Measurements from ENCODE around the gene LRP1B. TPM values are rescaled to one million over a fixed set of nuclear protein-coding genes. Genes with fewer than 3 reads are reported as not detected.

The LRP1B gene
- total RNA-seq, 1 donor from 2014 or later: 1.7 TPM

DNA sequence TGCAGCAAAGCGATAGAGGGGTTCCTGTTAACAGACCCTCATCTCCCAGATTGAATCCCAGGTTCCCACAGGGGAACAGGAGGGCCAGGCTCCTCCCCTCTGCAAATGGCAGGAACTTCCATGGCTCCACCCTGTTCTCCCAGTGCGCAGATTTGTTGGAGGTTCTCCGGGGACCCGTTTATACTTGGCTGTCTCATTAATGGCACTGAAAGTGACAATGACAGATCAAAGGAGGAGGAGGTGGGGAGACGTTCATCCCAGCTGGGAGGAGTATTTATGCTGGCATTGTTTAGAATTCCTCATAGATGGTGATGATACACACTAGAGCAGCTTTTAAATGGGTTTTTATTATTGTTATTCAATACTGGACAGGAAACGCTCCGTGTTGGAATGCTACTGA lies 186.9 kb downstream of the LRP1B start:
- H3K27ac Mint-ChIP-seq: no peak overlapping the region
- TF ChIP-seq, protein P1, sequence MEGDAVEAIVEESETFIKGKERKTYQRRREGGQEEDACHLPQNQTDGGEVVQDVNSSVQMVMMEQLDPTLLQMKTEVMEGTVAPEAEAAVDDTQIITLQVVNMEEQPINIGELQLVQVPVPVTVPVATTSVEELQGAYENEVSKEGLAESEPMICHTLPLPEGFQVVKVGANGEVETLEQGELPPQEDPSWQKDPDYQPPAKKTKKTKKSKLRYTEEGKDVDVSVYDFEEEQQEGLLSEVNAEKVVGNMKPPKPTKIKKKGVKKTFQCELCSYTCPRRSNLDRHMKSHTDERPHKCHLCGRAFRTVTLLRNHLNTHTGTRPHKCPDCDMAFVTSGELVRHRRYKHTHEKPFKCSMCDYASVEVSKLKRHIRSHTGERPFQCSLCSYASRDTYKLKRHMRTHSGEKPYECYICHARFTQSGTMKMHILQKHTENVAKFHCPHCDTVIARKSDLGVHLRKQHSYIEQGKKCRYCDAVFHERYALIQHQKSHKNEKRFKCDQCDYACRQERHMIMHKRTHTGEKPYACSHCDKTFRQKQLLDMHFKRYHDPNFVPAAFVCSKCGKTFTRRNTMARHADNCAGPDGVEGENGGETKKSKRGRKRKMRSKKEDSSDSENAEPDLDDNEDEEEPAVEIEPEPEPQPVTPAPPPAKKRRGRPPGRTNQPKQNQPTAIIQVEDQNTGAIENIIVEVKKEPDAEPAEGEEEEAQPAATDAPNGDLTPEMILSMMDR (IDR thresholded peaks at IDR 0.05; ENCODE audit: unreplicated experiment): no peak

DNA sequence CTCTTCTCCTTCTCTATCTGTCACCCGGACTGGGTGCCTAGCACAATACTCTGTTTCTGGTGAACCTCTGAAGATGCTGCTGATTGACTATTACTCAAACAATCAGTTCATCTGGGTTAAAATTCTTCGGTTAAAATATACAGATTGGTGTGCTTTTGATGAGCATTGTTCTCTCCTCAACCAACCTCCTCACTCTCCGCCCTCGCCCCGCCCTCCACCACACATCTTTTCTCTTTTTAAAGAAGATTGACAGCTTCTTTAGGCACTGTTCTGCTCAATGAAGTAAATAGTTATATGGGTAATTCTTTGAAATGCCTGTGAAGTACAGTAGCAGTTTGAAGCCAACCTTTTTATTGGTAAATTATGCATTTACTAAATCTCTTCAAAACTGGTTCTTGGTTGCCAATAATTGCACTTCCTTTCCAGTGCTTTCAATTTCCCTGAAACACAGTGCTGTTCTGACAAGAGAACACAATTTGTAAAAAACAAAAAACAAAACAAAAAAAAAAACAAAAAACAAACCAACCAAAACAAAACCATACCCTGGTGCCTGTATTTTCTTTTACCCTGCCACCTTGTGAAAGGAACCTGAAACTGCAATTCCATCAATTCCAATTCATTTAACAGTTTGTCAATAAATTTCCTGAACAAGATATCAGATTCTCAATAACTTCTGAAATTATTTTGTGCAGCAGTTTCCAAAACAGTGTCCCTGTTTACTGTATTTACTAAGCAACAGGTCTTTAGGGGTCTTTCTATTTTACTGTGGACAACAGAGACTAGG lies 188.6 kb downstream of the LRP1B start:
- H3K27ac Mint-ChIP-seq: no peak overlapping the region
- peaks cover 11% of the 10 kb centered on the region for H3K9me3 Mint-ChIP-seq

More for the DNA sequence above, 186.9 kb downstream of the LRP1B start:
- Mint-ChIP-seq H3K4me1 (peaks cover 14% of the 10 kb centered on the region), H3K9me3 (peaks cover 3% of the 10 kb centered on the region), H3K4me3 (no peak overlapping the region), H3K36me3 (no peaks in the 10 kb centered on the region), H3K27me3 (ENCODE audit: low read depth) (no peaks in the 10 kb centered on the region)
- no peak for DNase-seq (ENCODE audit: low spot score in 2 of 2, unreplicated experiment in 2 of 2)

DNA sequence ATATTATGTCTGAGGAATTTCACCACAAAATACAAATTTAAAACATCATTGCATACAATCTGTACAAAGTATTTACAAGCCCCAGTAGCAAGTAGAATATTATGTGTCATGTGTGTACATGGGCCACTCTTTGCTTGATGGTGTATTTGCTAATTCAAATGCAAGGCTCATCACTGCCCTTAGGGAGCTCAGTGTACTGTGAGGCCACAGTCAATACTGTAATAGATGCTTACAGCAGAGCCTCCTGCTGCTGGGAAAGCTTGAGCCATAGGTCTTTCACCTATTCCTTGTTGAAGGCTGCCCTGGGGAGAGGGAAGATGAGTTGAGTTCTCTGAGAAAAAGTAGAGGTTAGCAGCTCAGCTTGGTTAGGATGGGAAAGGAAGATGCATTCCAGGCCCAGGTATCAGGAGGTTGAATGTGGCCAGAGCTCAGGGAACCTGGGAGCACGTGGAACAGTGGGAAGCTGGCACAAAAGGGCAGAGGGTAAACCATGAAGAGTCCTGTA lies 189.6 kb downstream of the LRP1B start:
- no peak for DNase-seq (ENCODE audit: low spot score in 2 of 2, unreplicated experiment in 2 of 2)
- Mint-ChIP-seq H3K27me3 (ENCODE audit: low read depth) (no peaks in the 10 kb centered on the region), H3K4me3 (no peak overlapping the region), H3K36me3 (peaks cover 2% of the 10 kb centered on the region), H3K27ac (no peak overlapping the region), H3K4me1 (peaks cover 14% of the 10 kb centered on the region), H3K9me3 (peaks cover 11% of the 10 kb centered on the region)
- TF ChIP-seq, protein P1 (IDR thresholded peaks at IDR 0.05; ENCODE audit: unreplicated experiment): no peak

More for the DNA sequence above, 188.6 kb downstream of the LRP1B start:
- Mint-ChIP-seq H3K4me3 (no peak overlapping the region), H3K36me3 (peaks cover 2% of the 10 kb centered on the region), H3K4me1 (peaks cover 14% of the 10 kb centered on the region), H3K27me3 (ENCODE audit: low read depth) (no peaks in the 10 kb centered on the region)
- TF ChIP-seq, protein P1 (IDR thresholded peaks at IDR 0.05; ENCODE audit: unreplicated experiment): peak; percentile 39
- DNase-seq (ENCODE audit: low spot score in 2 of 2, unreplicated experiment in 2 of 2): no peak

DNA sequence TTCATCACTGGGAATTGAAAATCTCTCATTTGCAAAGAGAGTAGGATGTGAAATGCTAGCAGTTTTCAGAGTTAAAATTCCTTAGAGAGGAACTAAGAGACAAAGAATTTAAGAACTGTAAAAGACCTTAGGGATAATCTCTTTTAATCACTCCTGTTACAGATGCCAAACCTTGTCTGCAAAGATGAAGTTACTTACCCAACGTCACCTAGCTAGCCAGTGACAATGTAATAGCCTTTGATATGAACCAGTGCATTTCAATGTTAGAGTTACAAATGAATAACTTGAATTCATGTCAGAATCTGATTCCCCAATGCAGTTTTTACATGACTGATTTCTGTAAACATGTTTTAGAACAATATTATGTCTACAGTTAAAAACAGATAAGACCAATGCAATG lies 190.1 kb downstream of the LRP1B start:
- H3K27me3 Mint-ChIP-seq (ENCODE audit: low read depth): no peaks in the 10 kb centered on the region
- no peak for DNase-seq (ENCODE audit: low spot score in 2 of 2, unreplicated experiment in 2 of 2)
- H3K9me3 Mint-ChIP-seq: peaks cover 11% of the 10 kb centered on the region
- H3K4me1 Mint-ChIP-seq: peaks cover 14% of the 10 kb centered on the region
- TF ChIP-seq, protein P1 (IDR thresholded peaks at IDR 0.05; ENCODE audit: unreplicated experiment): no peak
- H3K36me3 Mint-ChIP-seq: peaks cover 2% of the 10 kb centered on the region
- no peak overlapping the region for H3K4me3 Mint-ChIP-seq
- no peak overlapping the region for H3K27ac Mint-ChIP-seq

DNA sequence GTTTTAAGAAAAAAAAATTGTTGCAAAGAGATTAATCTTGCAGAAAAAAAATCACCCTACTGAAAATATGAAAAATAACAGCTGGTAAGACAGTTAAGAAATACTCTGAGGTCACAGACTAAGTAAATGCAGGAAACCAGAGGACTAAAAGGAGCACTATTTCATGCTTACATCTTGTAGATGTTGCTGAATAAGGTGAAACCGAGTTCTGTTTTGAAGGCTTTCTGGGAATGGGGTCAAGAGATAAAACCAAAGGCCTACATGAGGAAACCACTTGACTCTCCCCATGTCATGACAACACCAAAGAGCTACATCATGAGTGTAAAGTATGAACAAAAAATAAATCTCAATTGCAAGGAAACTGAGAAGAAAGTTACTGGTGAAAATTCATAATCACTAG lies 197.6 kb downstream of the LRP1B start:
- TF ChIP-seq, protein P1 (IDR thresholded peaks at IDR 0.05; ENCODE audit: unreplicated experiment): no peak
- no peak overlapping the region for H3K27ac Mint-ChIP-seq
- H3K4me3 Mint-ChIP-seq: no peak overlapping the region
- no peak for DNase-seq (ENCODE audit: low spot score in 2 of 2, unreplicated experiment in 2 of 2)
- peaks cover 27% of the 10 kb centered on the region for H3K4me1 Mint-ChIP-seq
- H3K9me3 Mint-ChIP-seq: peaks cover 12% of the 10 kb centered on the region
- H3K27me3 Mint-ChIP-seq (ENCODE audit: low read depth): no peaks in the 10 kb centered on the region
- H3K36me3 Mint-ChIP-seq: peaks cover 3% of the 10 kb centered on the region
